Fibroblast of skin of abdomen (primary cell): Measurements from ENCODE around the gene BANF2.
A peak's percentile ranks its signal among the peaks of the same experiment; 100 is the strongest.

Source experiments
- DNase-seq: peaks from one replicate; pipeline ENCODE4 v3.0.0-alpha.2; 2013

BANF2 gene

DNA sequence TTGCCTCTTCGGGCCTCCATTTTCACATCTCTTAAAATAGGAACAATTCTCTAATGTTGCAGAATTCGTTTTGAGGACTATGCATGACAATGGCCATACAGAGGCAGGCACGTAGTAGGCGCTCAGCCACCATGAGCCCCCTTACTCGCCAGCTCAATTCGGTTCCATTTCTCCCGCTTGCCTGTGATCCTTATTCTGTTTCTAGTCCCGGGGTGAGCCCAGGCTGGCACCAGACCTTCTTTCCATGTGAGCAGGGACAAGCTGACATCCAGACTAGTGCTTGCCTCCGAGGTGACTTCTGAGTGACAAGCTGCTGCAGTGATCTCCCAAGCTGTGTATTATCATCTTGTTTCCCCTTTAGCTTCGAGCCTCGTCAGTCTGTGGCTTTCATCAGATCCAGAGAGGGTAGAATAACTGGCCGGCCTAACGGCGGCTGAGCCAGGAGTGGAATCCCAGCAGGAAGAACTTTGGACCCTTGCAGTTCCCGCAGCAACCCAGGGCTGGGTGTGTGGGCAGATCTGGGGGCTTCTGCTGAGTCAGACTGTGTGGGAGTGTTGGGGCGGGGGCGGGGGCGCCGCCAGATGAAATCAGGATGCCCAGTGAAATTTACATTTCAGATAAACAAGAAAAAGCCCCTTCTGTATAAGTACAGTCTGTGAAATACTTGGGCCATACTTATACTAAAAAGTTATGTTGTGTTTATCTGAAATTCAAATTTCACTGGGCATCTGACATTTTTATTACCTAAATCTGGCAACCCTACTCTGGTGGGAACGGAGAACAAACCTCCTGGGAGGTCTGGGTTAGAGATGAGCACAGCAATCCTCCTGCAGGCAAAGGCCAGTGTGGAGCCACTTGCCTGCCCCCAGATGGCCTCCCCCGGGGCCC, 10.9 kb downstream of the BANF2 start:
- DNase-seq = peak; percentile 18

GRCh38 chr20:17711267-17711627, 11.5 kb downstream of the BANF2 start:
- no peak for DNase-seq

DNA sequence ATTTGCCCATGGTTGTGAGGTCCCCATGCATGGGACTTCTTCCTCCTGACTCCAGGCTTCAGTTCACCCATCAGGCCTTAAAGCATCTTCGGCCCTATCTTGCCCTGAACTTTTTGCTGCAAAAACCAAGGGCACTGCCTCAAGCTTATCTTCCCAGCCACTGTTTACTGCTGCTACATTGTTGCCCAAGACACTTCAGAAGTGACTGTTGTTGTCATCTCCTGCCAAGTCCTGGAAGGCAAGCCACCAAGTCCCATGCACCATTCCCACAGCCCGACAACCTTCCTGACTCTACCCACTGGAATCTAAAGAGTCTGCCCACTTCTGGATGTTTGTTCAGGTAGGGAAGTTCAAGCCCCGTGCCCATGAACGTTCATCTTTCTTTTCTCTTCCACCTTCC, 12.4 kb downstream of the BANF2 start:
- no peak for DNase-seq

DNA sequence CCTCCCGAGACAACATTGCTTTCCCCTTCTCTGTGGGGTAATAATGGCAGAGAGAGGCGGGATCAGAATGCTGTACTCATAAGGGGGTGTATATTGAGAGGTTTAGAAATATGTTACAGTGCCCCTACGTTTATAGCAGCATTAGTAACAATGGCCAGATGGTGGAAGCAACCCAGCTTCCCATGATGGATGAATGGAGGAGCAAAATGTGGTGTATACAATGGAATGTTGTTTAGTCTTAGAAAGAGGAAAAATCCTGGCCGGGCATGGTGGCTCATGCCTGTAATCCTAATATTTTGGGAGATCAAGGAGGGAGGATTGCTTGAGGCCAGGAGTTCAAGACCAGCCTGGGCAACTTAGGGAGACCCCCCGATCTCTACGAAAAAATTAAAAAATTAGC, 12.9 kb downstream of the BANF2 start:
- peak; percentile 57 for DNase-seq

- no peak for DNase-seq
These were observed 14.8 kb downstream of the BANF2 start for GRCh38 chr20:17714597-17714996.

GRCh38 chr20:17715075-17715474, 15.3 kb downstream of the BANF2 start:
- DNase-seq = no peak

DNA sequence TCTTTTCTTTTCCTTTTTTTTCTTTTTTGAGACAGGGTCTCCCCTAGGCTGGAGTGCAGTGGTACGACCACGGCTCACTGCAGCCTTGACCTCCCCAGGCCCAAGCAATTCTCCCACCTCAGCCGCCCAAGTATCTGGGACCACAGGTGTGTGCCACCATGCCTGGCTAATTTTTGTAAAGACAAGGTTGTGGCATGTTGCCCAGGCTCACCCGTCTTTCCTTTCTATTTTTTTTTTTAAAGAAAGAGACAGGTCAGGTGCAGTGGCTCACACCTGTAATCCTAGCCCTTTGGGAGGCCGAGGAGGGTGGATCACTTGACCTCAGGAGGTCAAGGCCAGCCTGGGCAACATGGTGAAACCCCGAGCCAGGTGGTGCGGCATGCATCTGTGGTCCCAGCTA, 16.6 kb downstream of the BANF2 start:
- DNase-seq = no peak

DNA sequence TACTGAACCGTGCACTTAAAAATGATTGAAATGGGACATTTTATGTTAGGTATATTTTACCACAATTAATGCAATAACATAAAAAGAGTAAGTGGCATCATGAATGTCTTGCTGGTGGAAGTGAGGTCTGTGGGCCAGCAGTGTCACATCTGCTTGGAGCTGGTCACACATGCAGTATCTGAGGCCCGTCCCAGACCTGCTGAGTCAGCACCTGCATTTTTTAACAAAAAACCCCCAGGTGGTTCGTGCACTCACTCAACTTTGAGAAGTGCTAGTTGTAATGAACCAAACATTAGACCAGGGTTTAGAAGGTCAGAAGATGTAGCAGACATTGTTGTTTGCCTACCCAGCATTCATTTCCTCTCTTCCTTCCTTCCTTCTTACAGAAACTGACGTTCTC, 21.0 kb downstream of the BANF2 start:
- no peak for DNase-seq

- no peak for DNase-seq
These were observed 22.2 kb downstream of the BANF2 start for GRCh38 chr20:17721802-17722486.

DNA sequence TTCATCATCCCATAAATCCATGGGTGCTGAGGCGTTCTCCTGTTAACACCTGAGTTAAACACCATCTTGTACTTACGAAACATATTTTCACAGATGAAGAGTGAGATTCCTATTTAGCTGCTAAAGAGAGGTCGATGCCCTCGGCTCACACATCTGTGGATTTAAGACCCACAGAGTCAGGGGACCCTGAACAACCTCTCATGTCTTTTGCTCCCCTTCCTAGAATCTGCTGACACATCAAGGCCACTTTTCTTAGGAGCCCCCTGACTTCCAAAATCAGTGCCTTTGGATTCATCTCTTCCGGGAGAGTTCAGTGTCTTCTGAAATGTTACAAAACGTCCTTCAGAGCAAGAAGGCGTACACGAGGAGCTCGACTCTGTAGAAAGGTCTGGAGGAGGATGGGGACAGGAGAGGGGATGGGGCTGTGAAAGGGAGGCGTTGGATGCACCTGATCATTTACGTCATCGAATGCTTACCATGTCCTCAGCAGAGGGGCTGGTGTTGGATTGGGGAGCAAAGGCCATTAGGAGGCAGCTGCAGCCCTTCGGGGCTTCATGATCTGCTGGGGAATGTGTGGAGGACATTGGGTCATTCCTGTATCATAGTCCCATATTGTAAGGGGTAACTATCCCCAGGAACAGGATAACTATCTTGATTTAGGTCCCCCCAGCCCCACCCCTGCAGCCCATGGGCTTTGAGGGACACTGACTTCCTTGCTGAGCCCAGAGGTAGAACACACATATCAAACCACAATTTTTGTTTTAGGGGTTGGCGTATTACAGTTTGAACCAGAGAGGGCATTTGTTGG, 22.9 kb downstream of the BANF2 start:
- no peak for DNase-seq

- no peak for DNase-seq
These were observed 23.5 kb downstream of the BANF2 start for GRCh38 chr20:17723301-17723691.

DNA sequence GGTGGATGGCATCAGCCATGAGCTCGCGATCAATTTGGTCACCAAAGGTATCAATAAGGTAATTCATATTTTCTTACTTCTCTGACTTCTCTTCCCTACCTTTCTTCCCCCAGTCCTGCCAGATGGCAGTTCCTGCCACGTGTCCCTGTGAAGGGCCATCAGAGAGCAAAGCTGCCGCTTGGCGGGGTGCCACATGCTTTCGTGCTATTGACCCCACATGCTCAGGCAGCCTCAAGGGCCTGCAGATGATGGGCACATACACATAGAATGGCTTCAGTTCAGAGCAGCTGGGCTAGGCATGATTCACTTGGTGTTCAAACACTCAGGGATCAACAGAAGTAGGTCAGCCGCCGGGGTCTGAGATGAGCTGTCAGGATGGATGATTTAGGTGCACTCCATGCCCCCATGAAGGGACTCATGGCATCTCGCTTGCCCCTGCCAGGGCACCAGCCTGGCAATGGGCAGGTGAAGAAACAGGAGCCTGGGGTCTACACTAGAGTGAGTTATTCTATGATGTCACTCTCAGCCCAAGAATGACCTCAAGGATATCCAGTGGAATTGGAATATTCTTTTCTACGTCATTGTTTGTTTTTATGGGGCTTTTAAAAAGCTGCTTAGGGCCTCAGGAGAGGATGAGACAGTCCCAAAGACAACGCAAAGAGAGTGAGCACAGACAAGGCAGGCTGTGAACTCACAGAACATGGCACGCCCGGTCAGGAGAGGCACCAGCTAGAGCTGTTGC, 25.5 kb downstream of the BANF2 start:
- no peak for DNase-seq

DNA sequence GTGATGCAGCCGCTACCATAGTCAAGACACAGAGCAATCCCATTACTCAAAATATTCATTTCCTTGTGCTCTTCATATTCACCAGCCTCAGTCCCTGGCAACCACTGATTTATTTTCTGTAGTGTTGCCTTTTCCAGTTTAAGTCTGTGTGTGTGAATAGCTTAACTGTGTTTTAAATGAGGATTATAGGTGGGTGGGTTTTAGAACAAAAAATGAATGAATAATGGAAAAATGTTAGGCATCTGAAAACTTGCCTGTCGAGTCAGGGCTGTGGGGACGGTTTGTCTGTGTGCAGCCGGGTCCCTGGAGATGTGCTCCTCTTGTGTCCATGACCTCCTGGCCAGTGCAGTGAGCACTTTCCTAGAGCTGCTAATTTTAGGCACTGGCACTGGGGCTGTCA, 27.1 kb downstream of the BANF2 start:
- DNase-seq = no peak

- no peak for DNase-seq
These were observed 27.6 kb downstream of the BANF2 start for GRCh38 chr20:17727351-17727750.

- no peak for DNase-seq
These were observed 28.3 kb downstream of the BANF2 start for GRCh38 chr20:17728074-17728473.

DNA sequence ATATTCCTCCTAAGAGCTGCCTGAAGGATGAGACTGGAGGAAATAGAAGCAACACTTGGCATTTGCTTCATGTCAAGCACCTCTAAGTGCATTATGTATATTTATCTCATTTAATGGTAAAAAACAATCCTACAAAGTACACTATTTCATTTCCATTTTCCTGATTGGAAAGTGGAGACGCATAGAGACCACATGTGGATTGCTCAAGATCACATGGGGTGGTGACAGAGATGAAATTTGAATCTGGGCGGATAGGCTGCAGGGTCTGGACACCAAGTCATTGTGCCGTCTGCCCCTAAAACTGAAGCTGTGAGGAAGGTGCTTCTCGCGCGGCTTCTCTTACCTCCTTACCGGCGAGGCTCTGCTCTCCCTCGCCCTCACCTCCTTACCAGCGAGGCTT, 30.3 kb downstream of the BANF2 start:
- DNase-seq = no peak

GRCh38 chr20:17731233-17731632, 31.5 kb downstream of the BANF2 start:
- DNase-seq = no peak

GRCh38 chr20:17732907-17733521, 33.2 kb downstream of the BANF2 start:
- no peak for DNase-seq

- DNase-seq = no peak
These were observed 34.1 kb downstream of the BANF2 start for GRCh38 chr20:17733767-17734304.

DNA sequence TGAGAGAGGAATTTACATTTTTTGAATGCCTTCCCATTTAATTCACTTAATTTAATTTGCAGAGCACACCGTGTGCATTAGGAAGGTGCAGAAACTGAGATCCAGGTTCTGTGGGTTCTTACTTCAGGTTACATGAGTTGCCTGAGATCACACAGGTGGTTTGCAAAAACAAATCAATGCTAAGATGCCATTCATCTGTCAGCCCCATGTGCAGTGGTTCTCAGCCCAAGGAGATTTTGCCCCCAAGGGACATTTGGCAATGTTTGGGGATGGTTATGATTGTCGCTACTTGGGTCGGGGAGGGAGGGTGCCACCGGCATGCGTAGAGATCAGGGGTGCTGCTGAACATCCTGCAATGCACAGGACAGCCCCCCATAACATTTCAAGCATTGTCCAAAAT, 34.6 kb downstream of the BANF2 start:
- no peak for DNase-seq

GRCh38 chr20:17735206-17735804, 35.5 kb downstream of the BANF2 start:
- peak; percentile 65 for DNase-seq
